AG09309 (cell line): ENCODE measurements around the gene LHFPL2.

Experiments used
- DNase-seq: peaks from one replicate; pipeline ENCODE4 v3.0.0-alpha.2; 2010; ENCODE audit warnings: low read depth
- H3K4me3 ChIP-seq: 2 replicates; pipeline ENCODE4 v1.5.1; 2011; ENCODE audit warnings: mild to moderate bottlenecking, low read depth, low read length, moderate library complexity; ENCODE audit not compliant: control insufficient read depth
- CTCF ChIP-seq: IDR thresholded peaks from 2 replicates; pipeline ENCODE4 v1.5.1; 2011; ENCODE audit warnings: mild to moderate bottlenecking, low read depth, low read length, inconsistent platforms; ENCODE audit not compliant: insufficient read depth, control insufficient read depth; ENCODE audit errors: missing control alignments

The LHFPL2 gene

GRCh38 chr5:78587775-78588291 lies 60.7 kb downstream of the LHFPL2 start:
- no peak overlapping the region for H3K4me3 ChIP-seq
- no peak for TF ChIP-seq CTCF
- DNase-seq: peak; percentile 71

GRCh38 chr5:78587081-78587774 lies 61.3 kb downstream of the LHFPL2 start:
- H3K4me3 ChIP-seq: no peak overlapping the region
- no peak for TF ChIP-seq CTCF
- no peak for DNase-seq

GRCh38 chr5:78586251-78586650 lies 62.3 kb downstream of the LHFPL2 start:
- no peak for TF ChIP-seq CTCF
- peak; percentile 97 for DNase-seq
- H3K4me3 ChIP-seq: no peak overlapping the region

- no peak overlapping the region for H3K4me3 ChIP-seq
- no peak for TF ChIP-seq CTCF
- no peak for DNase-seq
Measured at GRCh38 chr5:78578015-78578414, 70.6 kb downstream of the LHFPL2 start.

- TF ChIP-seq CTCF: no peak
- no peak for DNase-seq
- H3K4me3 ChIP-seq: no peak overlapping the region
Measured at GRCh38 chr5:78577071-78577807, 71.3 kb downstream of the LHFPL2 start.

- no peak for TF ChIP-seq CTCF
- H3K4me3 ChIP-seq: no peak overlapping the region
- no peak for DNase-seq
Measured at GRCh38 chr5:78576376-78576775, 72.2 kb downstream of the LHFPL2 start.
